GM21723 (cell line): ENCODE measurements around the gene KLK5.
"Not testable (repeated sequence)": the region's sequence is repeated elsewhere in the genome, so short reads cannot be mapped to it uniquely, and the experiment has no call there.

Source experiments
- ATAC-seq: cut with Tn5 transposase; IDR thresholded peaks from one replicate; pipeline ENCODE4 v1.9.1; 2021; ENCODE audit warnings: mild to moderate bottlenecking, moderate library complexity; ENCODE audit not compliant: unreplicated experiment

Gene KLK5, protein sequence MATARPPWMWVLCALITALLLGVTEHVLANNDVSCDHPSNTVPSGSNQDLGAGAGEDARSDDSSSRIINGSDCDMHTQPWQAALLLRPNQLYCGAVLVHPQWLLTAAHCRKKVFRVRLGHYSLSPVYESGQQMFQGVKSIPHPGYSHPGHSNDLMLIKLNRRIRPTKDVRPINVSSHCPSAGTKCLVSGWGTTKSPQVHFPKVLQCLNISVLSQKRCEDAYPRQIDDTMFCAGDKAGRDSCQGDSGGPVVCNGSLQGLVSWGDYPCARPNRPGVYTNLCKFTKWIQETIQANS

DNA sequence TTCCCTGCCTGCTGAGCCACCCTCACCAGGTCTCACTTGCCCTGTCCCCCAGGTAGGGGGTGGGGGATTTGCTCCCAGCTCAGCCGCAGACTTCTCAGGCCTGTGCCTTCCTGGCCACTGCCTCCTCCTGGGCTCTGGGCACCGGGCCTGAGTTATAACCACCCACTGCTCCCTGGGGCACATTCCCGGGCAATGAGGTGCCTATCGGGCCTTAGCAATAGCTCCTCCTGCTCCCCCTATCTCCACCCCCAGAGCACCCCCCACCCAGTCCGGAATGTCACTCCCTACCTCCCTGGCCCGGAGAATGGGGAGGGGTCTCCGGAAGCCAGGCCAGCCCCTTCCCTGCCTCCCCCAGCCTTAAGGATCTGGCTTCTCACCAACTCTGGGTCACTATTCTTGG, at the start of gene KLK5:
KLK5 (minus strand) TSS at position 129 of the 400 bp plus-strand sequence. CDS start 381 bp downstream, outside the sequence.
- ATAC-seq: no peak

DNA sequence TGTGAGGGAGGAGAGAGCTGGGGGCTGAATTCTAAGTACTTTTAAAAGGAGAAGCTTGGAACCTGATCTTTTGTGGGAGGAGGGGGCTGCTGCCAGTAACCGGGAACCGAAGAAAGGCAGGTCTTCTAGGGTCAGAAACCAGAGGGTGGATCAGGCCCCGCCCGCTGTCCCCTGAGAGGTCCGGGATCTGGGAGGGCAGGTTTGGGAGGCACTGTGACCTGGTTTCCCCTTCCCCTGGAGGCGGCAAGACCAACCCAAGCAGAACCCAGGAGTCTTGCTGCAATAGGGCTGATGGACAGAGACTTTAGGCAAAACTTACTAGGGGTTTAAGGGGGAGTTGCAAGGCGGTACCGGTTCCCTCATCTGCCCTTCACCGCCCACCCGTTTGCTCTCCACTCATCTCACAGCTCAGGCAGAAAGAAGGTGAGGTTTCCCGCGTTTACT, 49.3 kb upstream of the KLK5 start:
- ATAC-seq: no peak

DNA sequence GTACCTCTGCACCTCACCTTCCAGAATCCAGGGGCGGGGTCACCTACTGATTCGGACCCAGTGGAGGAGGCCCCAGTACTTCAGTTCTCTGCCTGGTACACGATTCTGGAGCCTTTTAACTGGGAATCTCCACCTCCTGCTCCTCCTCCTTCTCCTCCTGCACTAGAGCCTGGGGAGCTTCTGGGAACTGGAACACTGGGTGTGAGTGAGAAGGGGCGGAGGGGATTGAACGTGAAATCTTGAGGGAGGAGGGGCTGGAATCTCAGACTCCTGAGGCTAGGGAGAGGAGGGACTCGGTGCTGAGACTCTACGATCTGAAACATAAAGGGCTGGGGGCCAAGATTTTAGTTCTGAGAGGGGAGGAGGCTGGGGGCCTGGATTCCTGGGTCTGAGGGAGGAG, 48.7 kb upstream of the KLK5 start, which contains the start of gene KLK8:
KLK8 (minus strand) TSS at position 90 of the 400 bp plus-strand sequence. CDS start 437 bp downstream, outside the sequence.
- ATAC-seq: no peak

DNA sequence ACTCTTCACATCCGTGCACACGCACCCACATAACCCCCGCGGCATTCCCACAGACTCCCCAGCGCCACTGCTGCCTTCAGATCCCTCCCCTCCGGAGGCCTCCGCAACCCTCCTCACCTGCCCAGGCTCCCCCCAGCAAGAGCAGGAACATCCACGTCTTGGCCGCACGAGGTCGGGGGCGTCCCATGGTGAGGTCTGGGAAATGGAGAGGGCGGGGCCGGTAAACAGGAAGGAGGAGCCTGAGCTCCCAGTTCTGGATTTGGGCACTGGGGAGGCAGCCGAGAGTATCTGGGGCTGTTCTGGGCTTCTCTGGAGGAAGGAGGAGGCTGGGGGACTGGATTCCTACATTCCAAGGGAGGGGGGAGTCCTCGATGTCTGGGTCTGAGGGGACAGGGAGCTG, 48.1 kb upstream of the KLK5 start:
- ATAC-seq: no peak

DNA sequence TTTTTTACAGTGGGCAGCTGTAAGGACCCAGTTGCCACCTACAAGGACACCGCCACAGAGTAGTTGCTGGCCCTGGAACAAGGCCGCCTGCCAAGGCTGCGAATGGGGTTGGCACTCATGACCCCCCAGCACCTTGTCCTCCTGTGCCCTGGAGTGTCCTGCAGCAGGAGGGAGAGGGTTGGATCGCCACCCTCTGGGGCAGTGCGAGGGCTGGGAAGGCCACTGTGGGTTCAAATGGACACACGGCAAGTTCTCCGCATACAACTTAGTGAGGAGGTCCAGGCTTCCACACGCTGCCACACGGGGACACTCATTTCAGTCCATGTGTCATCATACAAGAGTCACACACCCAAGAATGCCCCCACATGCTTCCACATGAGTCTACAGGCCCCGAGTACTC, 47.6 kb upstream of the KLK5 start:
- ATAC-seq: no peak

DNA sequence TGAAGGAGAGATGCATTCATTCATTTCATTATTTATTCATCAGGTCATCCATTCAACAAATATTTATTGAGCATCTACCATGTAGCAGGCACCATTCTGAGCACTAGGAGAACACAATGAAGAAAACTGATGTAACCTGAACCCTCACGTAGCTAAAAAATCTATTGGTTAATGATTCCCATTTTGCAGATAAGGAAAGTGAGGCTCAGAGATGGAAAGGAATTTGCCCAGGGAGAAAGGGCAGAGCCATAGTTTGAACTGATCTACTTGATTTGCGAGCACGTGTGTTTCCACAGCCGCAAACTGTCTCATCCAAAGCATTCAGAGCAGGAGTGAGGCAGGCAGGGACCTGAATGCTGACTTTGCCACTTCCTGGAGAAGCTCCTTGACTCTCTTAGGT, 45.8 kb upstream of the KLK5 start:
- ATAC-seq: no peak

DNA sequence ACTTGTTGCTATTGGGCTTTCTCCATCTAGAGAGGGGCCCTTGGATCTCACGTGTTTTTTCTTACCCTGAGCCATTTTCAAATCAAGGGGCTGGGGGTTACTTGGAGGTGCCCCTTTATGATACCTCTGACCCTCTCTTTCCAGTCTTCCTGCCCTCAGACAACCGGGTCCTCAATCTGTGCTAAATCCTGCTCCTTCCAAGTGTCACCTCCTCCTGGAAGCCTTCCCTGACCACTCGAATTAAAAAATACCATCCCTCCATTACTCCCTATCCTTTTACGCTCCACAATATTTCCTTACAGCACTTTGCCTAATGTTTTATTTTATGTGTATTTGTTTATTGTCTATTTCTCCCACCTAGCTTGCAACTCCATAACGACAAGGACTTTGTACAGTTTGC, 45.2 kb upstream of the KLK5 start:
- no peak for ATAC-seq

DNA sequence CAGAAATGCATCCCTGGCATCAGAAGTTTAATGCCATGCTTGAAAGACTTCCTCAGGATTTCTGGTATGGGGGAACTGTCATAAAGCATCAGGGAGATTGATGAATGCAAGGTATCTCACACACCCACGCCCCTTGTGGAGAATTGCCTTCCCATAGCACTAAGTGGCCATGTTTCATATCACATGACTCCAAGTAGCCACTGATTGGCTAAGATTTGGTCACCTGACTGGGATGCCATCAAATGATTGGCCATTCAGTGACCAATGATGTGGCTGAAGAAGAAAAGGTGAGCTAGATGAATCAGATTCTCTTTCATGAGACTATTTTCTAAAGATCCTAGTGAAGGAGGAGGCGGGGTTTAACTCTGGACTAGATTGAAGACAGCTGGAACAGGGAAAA, 41.3 kb upstream of the KLK5 start:
- no peak for ATAC-seq

DNA sequence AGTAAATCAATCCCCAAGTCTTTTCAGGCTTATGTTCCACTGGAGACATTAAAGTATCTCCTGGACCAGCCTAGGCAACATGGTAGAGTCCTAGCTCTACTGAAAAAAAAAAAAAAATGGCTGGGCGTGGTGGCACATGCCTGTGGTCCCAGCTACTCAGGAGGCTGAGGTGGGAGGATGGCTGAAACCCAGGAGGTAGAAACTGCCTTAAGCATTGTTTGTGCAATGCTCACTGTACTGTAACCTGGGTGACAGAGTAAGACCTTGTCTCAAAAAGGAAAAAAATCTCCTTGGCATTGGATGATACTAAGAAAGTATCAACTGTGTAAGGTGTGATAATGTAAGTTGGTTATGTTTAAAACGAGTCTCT, 39.8 kb upstream of the KLK5 start:
- no peak for ATAC-seq

DNA sequence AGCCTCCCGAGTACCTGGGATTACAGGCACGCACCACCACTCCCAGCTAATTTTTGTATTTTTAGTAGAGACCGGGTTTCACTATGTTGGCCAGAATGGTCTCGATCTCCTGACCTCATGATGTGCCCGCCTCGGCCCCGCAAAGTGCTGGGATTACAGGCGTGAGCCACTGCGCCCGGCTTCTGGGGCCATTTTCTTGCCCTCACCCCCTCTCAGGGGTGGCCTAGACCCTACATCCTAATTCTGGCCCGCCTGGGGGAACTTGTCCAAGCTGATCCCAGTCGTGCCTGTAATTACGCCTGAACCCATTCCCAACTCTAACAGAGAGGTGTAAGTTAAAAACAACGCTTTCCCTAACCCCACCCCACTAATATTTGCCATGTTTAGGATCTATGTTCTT, 31.6 kb upstream of the KLK5 start:
- ATAC-seq: not testable (repeated sequence)

DNA sequence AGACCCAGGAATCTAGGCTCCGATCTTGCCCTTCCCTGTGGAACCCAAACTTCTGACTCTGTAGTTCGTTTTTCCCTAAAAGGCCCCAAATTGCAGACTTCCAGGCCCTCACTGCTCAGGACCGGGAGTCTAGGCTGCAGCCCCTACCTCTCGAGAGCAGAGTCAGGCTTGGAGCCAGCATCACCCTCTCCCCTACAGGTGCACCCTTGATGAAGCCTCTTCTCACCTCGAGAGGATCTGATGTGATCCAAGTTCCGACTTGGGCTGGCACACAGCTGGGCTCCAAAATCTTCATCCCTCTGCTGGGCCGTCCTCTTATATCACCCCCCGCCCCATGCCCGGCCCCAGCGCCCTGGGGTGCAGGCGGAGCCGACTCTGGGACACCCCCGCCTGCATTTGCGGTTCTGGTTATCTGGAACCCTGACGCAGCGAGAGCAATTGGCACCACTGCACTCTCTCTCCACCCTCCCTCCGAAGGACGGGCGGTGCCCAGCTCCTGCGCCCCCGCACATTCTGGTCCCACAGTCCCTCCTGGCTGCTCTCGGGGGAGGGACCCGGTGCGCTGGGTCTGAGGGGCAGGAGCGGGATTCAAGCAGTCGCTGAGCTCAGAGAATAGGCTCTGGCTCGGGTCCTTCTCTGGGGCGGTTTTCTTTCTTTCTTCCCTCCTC, 30.9 kb upstream of the KLK5 start, which contains the start of gene KLK7:
KLK7 (minus strand) TSS at position 293 of the 668 bp plus-strand sequence. CDS start 1,518 bp downstream, outside the sequence.
- no peak for ATAC-seq

DNA sequence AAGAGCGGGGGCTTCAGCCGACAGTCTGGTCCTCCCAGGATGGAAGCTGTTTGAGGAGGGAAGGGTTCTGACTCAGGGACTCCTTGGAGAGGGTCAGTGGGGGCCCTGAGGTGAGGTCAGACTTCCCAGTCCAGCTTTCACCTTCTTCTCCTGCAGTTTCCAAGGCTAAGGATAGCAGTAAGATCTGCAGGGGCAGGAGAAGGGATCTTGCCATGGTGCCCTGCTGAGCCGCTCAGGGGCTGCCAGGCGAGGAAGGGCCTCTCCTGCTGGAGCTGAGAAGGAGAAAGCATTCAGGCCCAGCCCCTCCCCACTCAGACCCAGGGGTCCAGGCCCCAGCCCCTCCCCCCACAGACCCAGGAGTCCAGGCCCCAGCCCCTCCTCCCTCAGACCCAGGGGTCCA, 29.3 kb upstream of the KLK5 start:
- ATAC-seq: no peak

DNA sequence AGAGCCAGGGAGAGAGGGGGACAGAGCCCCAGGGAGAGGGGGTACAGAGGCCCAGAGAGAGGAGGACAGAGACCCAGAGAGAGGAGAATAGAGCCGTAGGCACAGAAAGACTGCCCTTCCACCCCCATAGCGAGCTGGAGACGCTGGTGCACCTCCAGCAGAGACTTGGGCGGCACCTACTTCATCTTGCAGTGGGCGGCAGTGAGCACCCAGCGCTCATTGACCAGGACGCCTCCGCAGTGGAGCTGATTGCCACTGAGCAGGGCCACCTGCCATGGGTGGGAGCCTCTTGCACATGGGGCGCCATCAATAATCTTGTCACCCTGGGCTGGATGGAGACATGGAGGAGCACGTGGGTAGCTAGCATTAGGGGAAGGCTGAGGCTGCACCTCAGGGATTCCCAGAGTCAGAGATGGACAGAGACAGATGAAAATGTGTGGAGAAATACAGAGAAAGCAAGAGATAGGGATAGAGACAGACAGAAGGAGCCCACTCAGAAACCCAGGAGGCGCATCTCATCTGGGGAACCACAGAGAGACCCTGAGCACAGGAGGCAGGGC, 28.8 kb upstream of the KLK5 start:
- ATAC-seq: no peak

DNA sequence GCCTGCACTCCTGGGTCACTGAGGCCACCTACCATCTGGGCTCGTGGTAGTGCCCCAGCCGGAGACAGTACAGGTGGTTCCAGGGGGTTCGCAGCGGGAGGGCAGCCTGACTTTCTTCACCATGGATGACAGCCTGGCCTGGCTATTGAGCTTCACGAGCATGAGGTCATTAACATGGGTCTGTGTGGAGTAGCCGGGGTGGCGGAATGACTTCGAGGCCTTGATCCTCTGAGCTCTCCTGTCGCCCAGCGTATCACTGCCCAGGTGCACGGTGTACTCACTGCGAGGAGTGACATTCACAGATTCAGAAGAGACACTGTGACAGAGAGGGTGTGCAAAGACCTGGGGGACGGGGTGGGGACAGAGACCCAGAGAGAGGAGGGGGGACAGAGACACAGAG, 27.4 kb upstream of the KLK5 start:
- ATAC-seq: no peak

DNA sequence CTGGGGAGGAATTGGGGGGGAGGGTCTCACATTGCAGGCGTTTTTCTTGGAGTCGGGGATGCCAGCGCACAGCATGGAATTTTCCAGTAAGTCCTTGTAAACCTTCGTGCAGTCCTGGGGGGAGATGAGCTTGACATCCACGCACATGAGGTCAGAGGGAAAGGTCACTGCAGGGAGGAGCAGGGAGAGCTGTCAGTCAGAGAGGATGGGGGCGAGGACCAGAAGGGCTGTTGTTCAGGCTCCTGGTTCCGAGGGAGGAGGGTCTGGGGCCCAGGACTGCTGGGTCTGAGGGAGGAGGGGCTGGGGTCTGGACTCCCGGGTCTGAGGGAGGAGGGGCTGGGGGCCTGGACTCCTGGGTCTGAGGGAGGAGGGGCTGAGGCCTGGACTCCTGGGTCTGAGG, 26.9 kb upstream of the KLK5 start:
- no peak for ATAC-seq

DNA sequence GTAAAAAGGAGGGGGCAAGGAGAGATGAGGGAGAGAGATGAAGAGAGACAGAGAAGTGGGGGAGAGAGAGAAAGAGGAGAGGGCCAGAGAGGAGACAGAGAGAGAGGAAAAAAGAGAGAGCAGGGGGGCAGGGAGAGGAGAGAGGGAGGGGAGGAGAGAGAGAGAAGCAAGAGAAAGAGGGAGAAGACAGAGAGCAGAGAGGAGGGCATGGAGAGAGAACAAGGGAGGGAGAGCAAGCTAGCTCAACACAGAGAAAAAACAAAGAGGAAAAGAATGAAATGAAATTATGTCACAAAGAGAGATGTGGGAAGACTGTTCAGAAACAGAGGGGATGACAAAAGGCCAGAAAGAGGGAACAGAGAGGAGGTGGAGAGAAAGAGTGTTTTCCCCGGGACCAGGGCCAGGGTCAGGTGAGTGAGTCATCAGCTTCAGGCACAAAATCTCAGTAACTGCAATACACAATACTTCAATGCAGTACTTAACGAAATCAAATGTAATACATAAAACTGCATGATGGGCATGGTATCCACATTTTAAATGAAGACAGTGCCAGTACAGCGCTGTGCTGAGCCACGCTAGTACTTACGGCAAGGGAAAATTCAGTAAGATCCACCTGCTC, 26.0 kb upstream of the KLK5 start:
- no peak for ATAC-seq

DNA sequence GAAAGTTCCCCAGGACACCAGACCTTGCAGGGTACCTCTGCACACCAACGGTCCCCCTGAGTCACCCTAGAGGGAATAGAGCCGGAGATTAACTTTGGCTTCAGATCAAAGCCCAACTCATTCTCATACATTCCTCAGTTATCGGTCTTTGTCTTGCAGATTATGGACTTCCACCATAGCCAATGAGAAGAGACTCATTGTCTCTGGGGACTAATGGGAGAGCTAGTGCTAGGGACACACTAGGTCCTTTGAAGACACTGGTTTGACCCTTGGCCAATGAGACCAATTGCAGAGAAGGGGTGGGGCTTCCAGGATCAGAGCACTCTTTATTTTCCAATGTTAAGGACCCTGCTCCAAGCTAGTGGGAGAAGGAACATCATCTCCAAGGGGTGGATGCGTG, 24.8 kb upstream of the KLK5 start:
- no peak for ATAC-seq

DNA sequence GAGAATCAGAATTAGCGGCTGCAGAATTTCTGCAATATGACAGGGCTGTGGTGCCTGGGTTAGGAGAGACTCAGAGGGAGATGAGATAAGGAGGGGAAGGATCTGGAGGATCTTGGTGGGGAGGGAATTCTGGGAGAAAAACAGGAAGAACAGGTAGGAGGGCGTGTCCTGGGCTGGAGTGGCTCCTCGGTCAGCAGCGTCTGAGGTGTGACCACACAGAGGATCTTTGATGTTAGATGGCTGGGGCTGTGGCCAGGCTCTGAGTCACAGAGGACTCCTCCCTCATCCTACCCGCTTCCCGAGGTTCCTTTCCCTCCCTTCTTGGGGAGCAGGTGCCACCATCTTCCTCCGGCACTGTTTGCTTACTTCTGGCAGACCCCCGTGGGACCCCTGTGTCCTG, 22.9 kb upstream of the KLK5 start:
- no peak for ATAC-seq

DNA sequence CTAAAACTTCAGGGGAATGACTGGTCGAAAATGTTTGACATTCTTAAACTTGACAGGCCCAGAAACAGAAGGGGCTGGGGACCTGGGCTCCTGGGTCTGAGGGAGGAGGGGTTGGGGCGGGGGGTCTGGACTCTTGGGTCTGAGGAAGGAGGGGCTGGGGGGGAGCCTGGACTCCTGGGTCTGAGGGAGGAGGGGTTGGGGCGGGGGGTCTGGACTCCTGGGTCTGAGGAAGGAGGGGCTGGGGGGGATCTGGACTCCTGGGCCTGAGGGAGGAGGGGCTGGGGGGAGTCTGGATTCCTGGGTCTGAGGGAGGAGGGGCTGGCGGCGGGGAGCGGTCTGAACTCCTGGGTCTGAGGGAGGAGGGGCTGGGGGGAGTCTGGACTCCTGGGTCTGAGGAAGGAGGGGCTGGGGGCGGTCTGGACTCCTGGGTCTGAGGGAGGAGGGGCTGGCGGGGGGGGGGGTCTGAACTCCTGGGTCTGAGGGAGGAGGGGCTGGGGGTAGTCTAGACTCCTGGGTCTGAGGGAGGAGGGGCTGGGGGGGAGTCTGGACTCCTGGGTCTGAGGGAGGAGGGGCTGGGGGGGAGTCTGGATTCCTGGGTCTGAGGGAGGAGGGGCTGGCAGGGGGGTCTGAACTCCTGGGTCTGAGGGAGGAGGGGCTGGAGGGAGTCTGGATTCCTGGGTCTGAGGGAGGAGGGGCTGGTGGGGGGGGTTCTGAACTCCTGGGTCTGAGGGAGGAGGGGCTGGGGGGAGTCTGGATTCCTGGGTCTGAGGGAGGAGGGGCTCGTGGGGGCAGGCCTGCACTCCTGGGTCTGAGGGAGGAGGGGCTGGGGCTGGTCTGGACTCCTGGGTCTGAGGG, 22.1 kb upstream of the KLK5 start:
- ATAC-seq: no peak

DNA sequence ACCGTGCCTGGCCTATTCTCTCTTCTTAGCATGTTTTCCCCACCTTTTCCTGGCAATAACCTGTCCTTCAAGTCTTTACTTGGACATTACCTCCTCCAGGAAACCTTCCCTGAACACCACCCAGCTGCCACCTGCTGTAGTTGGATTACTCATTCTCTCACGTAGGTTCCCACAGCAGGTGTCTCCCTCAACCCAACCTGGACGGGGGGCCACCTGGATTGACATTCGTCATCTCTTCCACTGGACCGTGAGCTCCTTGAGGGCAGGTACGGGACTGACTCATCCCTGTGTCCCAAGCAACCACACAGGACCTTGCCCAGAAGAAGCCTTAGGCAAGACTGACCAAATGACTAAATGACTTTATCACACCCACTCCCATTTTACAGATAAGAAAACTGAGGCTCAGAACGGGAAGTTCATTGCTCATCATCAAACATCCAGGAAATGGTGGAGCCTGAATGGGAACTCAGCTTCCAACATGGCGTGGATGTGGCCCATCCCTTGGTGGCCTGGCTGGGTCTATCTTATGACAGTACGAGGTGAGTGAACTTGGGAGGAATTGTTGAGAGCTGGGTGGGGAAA, 20.0 kb upstream of the KLK5 start:
- no peak for ATAC-seq
